SK-N-SH treated with all-trans-retinoic acid at 6 μM for 48 hours (cell line): ENCODE results near the gene INPP4B.

Experiments
- ATAC-seq: fragments of 200-7000 bp; cut with Tn5 transposase; 3 replicates; pipeline ENCODE4 v1.9.1; 2020; ENCODE audit warnings: mild to moderate bottlenecking, moderate library complexity
- ARNTL ChIP-seq: fragments of 450-650 bp; formaldehyde crosslinking; IDR thresholded peaks from 2 replicates; pipeline ENCODE4 v1.5.0; 2020; ENCODE audit warnings: low read depth, mild to moderate bottlenecking, moderate library complexity, borderline replicate concordance
- BACH2 ChIP-seq: fragments of 250-450 bp; sonication (Bioruptor Pico); IDR thresholded peaks from 2 replicates; pipeline ENCODE4 v1.9.0; 2021; ENCODE audit warnings: mild to moderate bottlenecking, borderline replicate concordance
- CSDC2 ChIP-seq: fragments of 250-450 bp; sonication (Bioruptor Pico); IDR thresholded peaks from 2 replicates; pipeline ENCODE4 v1.5.0; 2020; ENCODE audit warnings: mild to moderate bottlenecking, moderate library complexity
- ESRRG ChIP-seq: fragments of 250-450 bp; sonication (Bioruptor Pico); IDR thresholded peaks from 2 replicates; pipeline ENCODE4 v1.6.1; 2021; ENCODE audit warnings: mild to moderate bottlenecking
- GLIS3 ChIP-seq: fragments of 250-450 bp; sonication (Bioruptor Pico); IDR thresholded peaks from 2 replicates; pipeline ENCODE4 v1.5.0; 2020; ENCODE audit warnings: mild to moderate bottlenecking, moderate library complexity
- ISL1 ChIP-seq: fragments of 250-450 bp; sonication (Bioruptor Pico); IDR thresholded peaks from 2 replicates; pipeline ENCODE4 v2.1.2; 2022; ENCODE audit warnings: mild to moderate bottlenecking, moderate library complexity
- OSR1 ChIP-seq: fragments of 250-450 bp; sonication (Bioruptor Pico); IDR thresholded peaks from 2 replicates; pipeline ENCODE4 v1.8.0; 2022; ENCODE audit warnings: moderate library complexity, mild to moderate bottlenecking, inconsistent platforms
- PPARA ChIP-seq: fragments of 250-450 bp; sonication (Bioruptor Pico); IDR thresholded peaks from 2 replicates; pipeline ENCODE4 v1.5.0; 2020; ENCODE audit warnings: mild to moderate bottlenecking, borderline replicate concordance
- RARB ChIP-seq: fragments of 250-450 bp; sonication (Bioruptor Pico); IDR thresholded peaks from 2 replicates; pipeline ENCODE4 v1.8.0; 2021; ENCODE audit warnings: mild to moderate bottlenecking, moderate library complexity
- SNAI2 ChIP-seq: fragments of 250-450 bp; sonication (Bioruptor Pico); IDR thresholded peaks from 2 replicates; pipeline ENCODE4 v1.5.0; 2020; ENCODE audit warnings: mild to moderate bottlenecking, moderate library complexity
- TCF4 ChIP-seq: fragments of 250-450 bp; sonication (Bioruptor Pico); IDR thresholded peaks from 2 replicates; pipeline ENCODE4 v1.8.0; 2021; ENCODE audit warnings: mild to moderate bottlenecking, moderate library complexity, borderline replicate concordance
- TOX ChIP-seq: fragments of 250-450 bp; sonication (Bioruptor Pico); IDR thresholded peaks from 2 replicates; pipeline ENCODE4 v1.8.0; 2021; ENCODE audit warnings: mild to moderate bottlenecking, moderate library complexity, borderline replicate concordance
- ZC3H10 ChIP-seq: fragments of 250-450 bp; sonication (Bioruptor Pico); IDR thresholded peaks from 2 replicates; pipeline ENCODE4 v1.5.1; 2021; ENCODE audit warnings: mild to moderate bottlenecking, moderate library complexity
- ZFP3 ChIP-seq: fragments of 250-450 bp; sonication (Bioruptor Pico); IDR thresholded peaks from 2 replicates; pipeline ENCODE4 v1.5.0; 2020; ENCODE audit warnings: mild to moderate bottlenecking, moderate library complexity
- ZFP30 ChIP-seq: fragments of 450-650 bp; formaldehyde crosslinking; IDR thresholded peaks from 2 replicates; pipeline ENCODE4 v1.5.0; 2022; ENCODE audit warnings: mild to moderate bottlenecking, moderate library complexity
- ZNF565 ChIP-seq: fragments of 450-650 bp; formaldehyde crosslinking; conservative IDR thresholded peaks from 2 replicates; pipeline ENCODE4 v1.5.0; 2020; ENCODE audit warnings: low read depth, mild to moderate bottlenecking, moderate library complexity
- ZNF70 ChIP-seq: fragments of 450-650 bp; formaldehyde crosslinking; IDR thresholded peaks from 2 replicates; pipeline ENCODE4 v1.5.0; 2020; ENCODE audit warnings: mild to moderate bottlenecking, moderate library complexity
- ZNF8 ChIP-seq: fragments of 450-650 bp; formaldehyde crosslinking; IDR thresholded peaks from 2 replicates; pipeline ENCODE4 v1.5.0; 2020; ENCODE audit warnings: mild to moderate bottlenecking, moderate library complexity
- TF ChIP-seq, protein P1 (sequence below): fragments of 250-450 bp; sonication (Bioruptor Pico); IDR thresholded peaks from 2 replicates; pipeline ENCODE4 v1.5.1; 2020; ENCODE audit warnings: low read depth, mild to moderate bottlenecking, moderate library complexity
- TF ChIP-seq, protein P2 (sequence below): fragments of 250-450 bp; sonication (Bioruptor Pico); IDR thresholded peaks from 2 replicates; pipeline ENCODE4 v1.5.0; 2020; ENCODE audit warnings: mild to moderate bottlenecking, moderate library complexity
- TF ChIP-seq, protein P3 (sequence below): fragments of 250-450 bp; sonication (Bioruptor Pico); IDR thresholded peaks from 2 replicates; pipeline ENCODE4 v1.5.1; 2021; ENCODE audit warnings: mild to moderate bottlenecking, moderate library complexity
- TF ChIP-seq, protein P4 (sequence below): fragments of 250-450 bp; sonication (Bioruptor Pico); IDR thresholded peaks from 2 replicates; pipeline ENCODE4 v1.8.0; 2020; ENCODE audit warnings: mild to moderate bottlenecking, moderate library complexity, borderline replicate concordance

The INPP4B gene

DNA sequence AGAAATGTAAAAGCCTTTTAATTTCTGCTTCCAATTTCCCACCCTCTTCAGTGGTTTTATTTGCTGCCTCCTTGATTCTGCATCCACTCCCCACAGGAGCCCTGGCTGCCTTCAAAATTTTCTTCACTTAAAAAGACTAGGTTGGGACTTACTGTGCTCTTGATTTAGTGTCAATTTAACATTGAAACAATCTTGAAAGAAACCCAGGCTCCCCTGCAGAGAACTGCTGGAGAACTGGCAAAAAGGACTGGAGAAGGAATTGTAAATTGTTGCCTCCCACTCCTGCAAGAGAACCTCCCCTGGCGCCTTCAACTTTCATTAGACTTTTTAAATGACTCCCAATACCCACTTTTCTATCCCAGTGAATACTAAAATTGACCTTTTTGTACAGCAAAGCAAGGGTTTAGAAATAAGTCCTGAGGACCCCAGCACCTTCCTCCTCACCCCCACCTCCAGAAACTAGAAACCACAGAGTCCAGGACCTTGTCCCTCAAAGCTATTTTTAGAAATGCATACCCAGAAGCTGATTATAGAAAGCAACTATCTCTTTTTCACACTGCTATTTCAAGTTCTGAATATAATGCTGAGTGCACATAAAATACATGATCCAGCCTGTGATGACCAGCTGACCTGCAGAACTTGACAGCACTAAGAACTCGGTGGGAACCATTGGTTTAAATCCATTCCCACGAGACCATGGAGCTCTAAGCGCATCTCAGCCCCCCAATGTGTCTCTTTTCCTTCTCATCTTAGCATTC, 155.5 kb downstream of the INPP4B start:
- TF ChIP-seq ZC3H10 (CRISPR knock-in tag) (no peak), ISL1 (no peak), ZNF8 (CRISPR knock-in tag) (no peak), ZFP30 (CRISPR knock-in tag) (no peak), SNAI2 (CRISPR knock-in tag) (no peak), ZFP3 (CRISPR knock-in tag) (no peak), ZNF565 (CRISPR knock-in tag) (no peak), CSDC2 (CRISPR knock-in tag) (no peak), GLIS3 (CRISPR knock-in tag) (no peak), RARB (CRISPR knock-in tag) (no peak)
- TF ChIP-seq, protein P1, sequence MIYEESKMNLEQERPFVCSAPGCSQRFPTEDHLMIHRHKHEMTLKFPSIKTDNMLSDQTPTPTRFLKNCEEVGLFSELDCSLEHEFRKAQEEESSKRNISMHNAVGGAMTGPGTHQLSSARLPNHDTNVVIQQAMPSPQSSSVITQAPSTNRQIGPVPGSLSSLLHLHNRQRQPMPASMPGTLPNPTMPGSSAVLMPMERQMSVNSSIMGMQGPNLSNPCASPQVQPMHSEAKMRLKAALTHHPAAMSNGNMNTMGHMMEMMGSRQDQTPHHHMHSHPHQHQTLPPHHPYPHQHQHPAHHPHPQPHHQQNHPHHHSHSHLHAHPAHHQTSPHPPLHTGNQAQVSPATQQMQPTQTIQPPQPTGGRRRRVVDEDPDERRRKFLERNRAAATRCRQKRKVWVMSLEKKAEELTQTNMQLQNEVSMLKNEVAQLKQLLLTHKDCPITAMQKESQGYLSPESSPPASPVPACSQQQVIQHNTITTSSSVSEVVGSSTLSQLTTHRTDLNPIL (CRISPR knock-in tag): no peak
- TF ChIP-seq, protein P2, sequence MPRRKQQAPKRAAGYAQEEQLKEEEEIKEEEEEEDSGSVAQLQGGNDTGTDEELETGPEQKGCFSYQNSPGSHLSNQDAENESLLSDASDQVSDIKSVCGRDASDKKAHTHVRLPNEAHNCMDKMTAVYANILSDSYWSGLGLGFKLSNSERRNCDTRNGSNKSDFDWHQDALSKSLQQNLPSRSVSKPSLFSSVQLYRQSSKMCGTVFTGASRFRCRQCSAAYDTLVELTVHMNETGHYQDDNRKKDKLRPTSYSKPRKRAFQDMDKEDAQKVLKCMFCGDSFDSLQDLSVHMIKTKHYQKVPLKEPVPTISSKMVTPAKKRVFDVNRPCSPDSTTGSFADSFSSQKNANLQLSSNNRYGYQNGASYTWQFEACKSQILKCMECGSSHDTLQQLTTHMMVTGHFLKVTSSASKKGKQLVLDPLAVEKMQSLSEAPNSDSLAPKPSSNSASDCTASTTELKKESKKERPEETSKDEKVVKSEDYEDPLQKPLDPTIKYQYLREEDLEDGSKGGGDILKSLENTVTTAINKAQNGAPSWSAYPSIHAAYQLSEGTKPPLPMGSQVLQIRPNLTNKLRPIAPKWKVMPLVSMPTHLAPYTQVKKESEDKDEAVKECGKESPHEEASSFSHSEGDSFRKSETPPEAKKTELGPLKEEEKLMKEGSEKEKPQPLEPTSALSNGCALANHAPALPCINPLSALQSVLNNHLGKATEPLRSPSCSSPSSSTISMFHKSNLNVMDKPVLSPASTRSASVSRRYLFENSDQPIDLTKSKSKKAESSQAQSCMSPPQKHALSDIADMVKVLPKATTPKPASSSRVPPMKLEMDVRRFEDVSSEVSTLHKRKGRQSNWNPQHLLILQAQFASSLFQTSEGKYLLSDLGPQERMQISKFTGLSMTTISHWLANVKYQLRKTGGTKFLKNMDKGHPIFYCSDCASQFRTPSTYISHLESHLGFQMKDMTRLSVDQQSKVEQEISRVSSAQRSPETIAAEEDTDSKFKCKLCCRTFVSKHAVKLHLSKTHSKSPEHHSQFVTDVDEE (CRISPR knock-in tag): no peak
- ATAC-seq: no peak

DNA sequence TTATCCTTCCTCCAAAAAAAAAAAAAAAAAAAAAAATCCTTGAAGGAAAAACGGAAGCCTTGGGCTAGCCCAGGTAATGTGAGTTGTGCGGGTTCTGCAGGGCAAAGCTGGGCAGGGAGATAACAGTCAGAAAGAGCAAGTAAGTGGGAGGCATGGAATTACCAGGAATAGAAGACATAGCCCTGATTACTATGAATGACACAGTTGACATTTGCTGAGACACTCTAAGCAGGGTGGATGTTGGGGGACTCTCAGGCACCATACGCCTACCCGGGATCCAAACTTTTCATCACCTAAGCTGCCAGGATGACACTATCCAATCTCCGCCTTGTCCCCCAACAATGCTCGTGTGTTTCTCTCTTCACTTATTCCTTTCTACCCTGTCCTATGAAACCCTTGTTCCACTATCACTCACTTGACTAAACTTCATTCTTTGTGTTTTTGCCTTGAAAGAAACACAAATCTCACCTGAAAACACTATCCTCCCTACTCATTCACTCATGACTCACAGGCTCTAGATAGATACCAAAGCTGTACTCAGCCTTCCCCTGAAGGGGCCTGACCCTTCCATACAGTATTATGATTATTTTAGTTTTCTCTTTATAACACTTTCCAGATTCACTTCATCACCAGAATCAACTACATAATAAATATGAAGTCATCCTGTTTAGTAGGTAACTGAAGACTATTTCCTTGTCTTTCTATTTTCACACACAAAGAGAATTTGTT, 158.4 kb downstream of the INPP4B start:
- TF ChIP-seq, protein P3, sequence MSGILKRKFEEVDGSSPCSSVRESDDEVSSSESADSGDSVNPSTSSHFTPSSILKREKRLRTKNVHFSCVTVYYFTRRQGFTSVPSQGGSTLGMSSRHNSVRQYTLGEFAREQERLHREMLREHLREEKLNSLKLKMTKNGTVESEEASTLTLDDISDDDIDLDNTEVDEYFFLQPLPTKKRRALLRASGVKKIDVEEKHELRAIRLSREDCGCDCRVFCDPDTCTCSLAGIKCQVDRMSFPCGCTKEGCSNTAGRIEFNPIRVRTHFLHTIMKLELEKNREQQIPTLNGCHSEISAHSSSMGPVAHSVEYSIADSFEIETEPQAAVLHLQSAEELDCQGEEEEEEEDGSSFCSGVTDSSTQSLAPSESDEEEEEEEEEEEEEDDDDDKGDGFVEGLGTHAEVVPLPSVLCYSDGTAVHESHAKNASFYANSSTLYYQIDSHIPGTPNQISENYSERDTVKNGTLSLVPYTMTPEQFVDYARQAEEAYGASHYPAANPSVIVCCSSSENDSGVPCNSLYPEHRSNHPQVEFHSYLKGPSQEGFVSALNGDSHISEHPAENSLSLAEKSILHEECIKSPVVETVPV (CRISPR knock-in tag): no peak
- TF ChIP-seq ISL1 (no peak), ESRRG (CRISPR knock-in tag) (no peak), CSDC2 (CRISPR knock-in tag) (no peak), TCF4 (no peak), GLIS3 (CRISPR knock-in tag) (no peak), ZNF70 (CRISPR knock-in tag) (no peak), ZFP30 (CRISPR knock-in tag) (no peak), ZNF8 (CRISPR knock-in tag) (no peak), RARB (CRISPR knock-in tag) (no peak), ZNF565 (CRISPR knock-in tag) (no peak), BACH2 (no peak), ZC3H10 (CRISPR knock-in tag) (no peak), TOX (CRISPR knock-in tag) (no peak), OSR1 (no peak), ARNTL (CRISPR knock-in tag) (no peak), PPARA (CRISPR knock-in tag) (no peak), ZFP3 (CRISPR knock-in tag) (no peak)
- TF ChIP-seq, protein P2 (CRISPR knock-in tag): no peak
- TF ChIP-seq, protein P4, sequence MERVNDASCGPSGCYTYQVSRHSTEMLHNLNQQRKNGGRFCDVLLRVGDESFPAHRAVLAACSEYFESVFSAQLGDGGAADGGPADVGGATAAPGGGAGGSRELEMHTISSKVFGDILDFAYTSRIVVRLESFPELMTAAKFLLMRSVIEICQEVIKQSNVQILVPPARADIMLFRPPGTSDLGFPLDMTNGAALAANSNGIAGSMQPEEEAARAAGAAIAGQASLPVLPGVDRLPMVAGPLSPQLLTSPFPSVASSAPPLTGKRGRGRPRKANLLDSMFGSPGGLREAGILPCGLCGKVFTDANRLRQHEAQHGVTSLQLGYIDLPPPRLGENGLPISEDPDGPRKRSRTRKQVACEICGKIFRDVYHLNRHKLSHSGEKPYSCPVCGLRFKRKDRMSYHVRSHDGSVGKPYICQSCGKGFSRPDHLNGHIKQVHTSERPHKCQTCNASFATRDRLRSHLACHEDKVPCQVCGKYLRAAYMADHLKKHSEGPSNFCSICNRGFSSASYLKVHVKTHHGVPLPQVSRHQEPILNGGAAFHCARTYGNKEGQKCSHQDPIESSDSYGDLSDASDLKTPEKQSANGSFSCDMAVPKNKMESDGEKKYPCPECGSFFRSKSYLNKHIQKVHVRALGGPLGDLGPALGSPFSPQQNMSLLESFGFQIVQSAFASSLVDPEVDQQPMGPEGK (CRISPR knock-in tag): no peak
- no peak for ATAC-seq
